NCI-H345 (cell line): Measurements from ENCODE around the gene CARS1.
A peak's percentile ranks its signal among the peaks of the same experiment; 100 is the strongest.
"Not testable (repeated sequence)": the region's sequence is repeated elsewhere in the genome, so short reads cannot be mapped to it uniquely, and the experiment has no call there.

ENCODE experiments used
- DNase-seq: peaks from one replicate; lab custom pipeline; 2025; lab: John Stamatoyannopoulos, UW

Gene CARS1

DNA sequence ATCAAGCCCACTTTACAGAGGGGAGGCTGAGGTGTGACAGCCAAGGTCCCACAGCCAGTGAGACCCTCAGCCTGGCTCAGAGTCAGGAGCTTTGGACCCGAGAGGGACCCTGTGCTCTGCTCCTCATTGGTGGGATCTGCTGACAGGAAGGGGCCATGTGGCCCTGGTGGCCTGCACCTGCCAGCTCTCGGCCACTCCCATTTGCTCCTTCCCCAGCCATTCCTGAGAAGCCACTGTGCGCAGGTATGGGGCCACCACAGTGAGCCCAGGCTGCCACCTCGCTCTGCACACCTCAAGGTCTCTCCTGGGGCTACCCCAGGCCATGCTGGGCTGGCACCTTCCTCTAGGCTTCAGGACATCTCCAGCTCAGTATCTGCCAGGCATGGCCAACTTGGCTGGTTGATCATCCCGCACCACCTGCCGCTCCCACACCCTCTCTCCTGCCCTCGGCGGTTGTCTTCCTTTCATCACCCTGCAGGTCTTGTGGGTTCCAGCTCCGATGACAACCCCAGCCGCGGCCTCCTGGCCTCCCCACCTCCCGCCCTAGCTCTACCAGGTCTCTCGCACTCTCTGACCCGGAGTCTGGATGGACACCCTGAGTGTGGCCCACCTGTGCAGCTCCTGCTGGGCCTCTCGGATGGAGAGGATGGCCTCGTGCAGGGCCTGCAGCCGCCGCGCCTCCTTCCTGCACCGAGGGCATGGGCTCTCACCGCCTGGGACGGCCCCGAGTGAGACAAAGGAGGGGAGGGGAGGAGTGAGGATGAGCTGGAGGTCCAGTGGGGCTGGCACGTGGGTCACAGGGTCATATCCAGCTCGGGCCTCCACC is 32.2 kb upstream of the CARS1 start:
- DNase-seq = no peak

GRCh38 chr11:3088806-3089205 is 31.6 kb upstream of the CARS1 start:
- DNase-seq = no peak

DNA sequence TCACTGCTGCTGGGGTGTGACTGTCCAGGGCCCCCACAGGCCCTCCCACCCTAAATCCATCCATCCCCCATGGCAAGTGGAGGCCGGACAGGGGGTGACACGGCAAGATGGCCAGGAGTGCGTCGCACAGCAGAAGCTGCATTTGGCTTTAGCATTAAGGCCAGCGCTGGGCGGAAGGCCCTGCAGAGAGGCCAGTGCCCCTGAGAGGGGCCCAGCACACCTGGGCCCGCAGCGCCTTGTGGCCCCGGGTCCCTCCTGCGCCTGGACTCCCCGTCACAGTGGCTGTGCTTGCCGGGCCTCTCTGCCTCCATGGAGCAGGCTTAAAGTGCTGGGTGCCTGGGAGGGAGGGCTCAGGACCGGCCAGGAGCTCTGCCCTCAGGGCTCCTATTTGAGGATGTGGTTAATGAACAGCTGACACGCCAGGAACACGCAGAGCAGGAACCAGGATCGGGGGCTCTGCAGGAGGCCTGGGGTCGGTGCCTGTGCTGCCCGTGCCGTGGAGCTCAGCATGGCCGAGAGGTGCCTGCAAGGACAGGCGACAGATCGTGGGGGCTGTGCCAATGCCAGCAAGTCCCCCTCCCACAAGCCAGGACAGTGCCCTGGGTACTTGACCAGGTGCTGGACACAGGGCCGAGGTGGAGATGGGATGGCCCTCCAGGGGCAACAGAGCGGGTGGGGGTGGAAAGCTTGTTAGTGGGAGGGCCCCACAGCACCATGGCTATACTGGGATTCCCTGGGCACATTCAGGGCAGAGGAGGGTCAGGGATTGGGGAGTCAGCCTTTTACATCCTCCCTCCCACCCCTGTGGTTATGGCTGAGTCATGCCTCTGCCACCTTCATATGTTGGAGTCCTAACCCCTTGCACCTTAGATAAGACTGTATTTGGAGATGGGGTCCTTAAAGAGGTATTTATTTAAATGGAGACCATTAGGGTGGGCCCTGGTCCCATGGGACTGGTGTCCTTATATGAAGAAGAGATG is 30.9 kb upstream of the CARS1 start:
- no peak for DNase-seq

- DNase-seq = no peak
Observed at GRCh38 chr11:3087373-3087772, 30.1 kb upstream of the CARS1 start.

DNA sequence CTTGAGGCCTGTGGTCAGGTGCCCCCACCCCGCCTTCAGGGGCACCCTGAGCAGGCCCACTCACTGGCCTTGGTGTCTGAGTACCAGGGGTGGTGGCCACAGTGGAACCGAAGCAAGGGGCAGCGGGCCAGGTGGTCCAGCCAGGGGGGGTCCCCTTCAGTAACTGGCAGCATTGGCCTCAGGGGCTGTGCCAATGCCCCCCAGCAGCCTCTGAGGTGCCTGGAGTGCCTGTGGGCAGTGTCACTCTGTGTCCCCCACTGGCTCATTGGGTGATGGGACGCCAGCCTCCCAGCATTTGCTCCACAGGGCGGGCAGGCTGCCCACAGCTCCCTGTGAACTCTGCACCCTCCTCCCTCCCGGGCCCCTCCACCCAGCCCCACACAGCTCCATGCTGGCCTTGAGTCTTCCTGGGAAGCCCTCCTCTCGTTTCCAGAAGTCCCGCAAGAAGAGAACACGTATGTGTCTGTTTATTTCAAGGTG is 29.5 kb upstream of the CARS1 start:
- no peak for DNase-seq

DNA sequence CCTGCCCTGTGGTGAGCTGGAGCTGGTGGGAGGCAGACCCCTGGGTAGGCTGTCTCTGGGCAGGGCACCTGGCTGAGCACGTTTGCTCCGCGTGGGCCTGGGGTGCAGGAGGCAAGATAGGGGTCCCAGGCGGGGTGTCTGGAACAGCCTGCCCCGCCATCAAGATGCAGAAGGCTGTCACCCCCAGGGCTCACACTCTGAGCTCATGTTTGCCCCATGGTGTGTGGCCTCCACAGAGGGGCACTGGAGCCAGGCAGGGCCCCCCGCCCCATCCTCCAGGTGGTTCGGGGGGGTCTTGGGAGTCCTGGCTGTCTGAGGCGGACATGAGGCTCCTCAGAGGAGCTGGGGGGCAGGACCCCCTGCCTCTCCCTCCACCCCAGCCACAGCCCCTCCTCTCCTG is 28.9 kb upstream of the CARS1 start:
- no peak for DNase-seq

DNA sequence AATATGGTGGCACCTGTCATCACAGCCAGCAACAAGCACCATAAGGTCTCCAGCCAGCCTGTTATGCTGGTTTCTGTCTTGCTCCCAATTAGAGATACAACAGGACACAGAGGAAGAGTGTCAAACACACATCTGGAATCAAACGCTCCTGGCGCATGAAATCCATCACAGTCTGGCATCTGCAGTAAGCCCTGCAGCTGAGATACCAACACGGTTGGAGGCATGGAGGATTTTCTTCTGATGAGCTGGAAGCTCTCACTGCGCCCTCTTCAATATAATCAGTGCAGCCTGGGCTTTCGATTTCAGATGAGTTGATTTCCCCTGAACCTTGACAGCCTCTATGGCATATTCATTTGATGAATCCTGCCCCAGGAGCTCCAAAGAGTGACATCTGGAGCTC is 27.8 kb upstream of the CARS1 start:
- DNase-seq = no peak

- no peak for DNase-seq
Observed at GRCh38 chr11:3083321-3083720, 26.1 kb upstream of the CARS1 start.

DNA sequence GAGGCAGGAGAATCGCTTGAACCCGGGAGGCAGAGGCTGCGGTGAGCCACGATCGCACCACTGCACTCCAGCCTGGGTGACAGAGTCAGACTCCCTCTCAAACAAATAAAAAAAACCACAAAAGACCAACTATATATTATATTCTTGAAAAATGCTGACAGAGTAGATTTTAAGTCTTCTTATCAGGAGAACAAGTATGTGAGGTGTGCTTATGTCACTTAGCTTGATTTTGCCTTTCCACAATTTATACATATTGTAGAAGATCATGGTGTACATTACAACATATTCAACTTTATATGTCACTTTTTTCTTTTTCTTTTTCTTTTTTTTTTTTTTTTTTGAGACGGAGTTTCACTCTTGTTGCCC is 24.1 kb upstream of the CARS1 start:
- DNase-seq = no peak

DNA sequence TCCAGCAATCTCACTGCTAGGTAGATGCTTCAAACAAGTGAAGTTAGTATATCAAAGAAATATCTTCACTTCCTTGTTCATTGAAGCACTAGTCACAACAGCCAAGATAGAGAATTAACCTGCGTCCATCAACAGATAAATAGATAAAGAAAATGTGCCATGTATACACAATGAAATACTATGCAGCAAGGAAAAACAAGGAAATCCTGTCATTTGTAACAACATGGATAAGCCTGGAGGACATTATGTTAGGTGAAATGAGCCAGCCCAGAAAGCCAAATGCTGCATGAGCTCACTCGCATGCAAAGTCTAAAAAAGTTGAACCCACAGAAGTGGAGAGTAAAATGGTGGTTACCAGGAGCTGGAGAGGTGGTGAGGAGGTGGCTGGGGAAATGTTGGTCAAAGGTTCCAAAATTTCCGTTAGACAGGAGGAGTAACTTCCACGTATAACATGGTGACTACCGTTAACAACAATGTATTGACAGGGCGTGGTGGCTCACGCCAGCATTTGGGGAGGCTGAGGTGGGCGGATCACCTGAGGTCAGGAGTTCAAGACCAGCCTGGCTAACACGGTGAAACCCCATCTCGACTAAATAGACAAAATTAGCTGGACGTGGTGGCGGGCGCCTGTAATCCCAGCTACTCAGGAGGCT is 23.6 kb upstream of the CARS1 start:
- DNase-seq = no peak

GRCh38 chr11:3080104-3080503 is 22.9 kb upstream of the CARS1 start:
- no peak for DNase-seq

- no peak for DNase-seq
Observed at GRCh38 chr11:3077846-3078440, 20.7 kb upstream of the CARS1 start.

DNA sequence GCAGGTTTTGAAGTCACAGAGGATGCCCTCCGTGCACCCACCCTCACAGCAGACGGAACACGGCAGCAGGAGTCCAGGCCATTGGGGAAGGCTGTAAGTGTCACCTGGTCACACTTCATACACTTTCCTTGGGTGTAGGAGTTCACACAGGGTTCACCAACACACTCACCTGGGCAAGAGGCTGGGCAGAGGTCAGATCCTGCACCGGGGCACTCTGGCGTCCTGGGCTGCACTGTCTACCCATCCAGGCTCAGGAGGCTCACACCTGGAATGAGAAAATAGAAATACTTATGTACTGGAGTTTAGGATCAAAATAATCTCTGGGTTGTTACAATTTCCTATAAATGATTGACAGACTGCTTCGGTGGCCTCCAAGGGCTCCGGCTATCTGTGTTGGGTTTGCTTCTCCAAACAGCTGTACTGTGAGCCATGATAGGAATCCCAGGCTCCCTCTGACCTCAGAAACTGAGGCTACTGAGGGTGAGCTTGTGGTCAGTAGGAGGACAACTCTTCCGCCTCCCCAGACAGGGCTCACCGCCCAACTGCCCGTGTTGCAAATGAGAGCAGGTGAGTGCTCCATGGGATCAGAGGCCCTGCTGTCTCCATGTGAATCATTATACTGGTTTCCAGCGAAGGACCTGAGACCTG is 20.1 kb upstream of the CARS1 start:
- DNase-seq = no peak

- peak; percentile 63 for DNase-seq
Observed at GRCh38 chr11:3074912-3075589, 17.8 kb upstream of the CARS1 start.

DNA sequence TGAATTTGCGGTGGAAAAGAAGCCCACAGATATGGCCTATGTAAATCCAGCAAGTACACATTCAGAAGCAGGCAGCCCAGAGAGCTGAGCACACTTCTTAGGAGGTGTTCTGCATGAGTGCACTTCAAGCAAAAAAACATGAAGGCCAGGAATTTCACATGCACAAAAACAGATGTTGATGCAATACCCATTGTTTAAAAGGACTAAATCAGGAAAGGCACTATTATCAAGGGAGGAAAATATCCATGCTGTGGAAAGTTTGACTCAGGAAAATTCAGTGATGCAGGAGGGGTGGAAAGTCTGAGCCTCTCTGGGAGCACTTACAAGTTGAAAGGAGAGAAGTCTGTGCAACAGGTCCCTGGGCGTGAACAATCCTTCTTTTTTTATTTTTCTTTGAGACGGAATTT is 15.8 kb upstream of the CARS1 start:
- peak; percentile 11 for DNase-seq

- DNase-seq = no peak
Observed at GRCh38 chr11:3069425-3069824, 12.2 kb upstream of the CARS1 start.

DNA sequence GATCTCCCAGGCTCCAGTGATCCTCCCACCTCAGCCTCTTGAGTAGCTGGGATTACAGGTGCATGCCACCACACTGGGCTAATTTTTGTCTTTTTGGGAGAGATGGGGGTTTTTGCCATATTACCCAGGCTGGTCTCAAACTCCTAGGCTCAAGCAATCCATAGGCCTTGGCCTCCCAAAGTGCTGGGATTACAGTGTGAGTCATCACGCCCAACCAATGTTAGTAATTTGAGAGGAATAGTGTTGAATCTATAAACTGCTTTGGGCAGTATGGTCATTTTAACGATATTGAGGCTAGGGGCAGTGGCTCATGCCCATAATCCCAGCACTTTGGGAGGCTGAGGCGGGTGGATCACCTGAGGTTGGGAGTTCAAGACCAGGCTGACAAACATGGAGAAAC is 9.1 kb upstream of the CARS1 start:
- DNase-seq = not testable (repeated sequence)

DNA sequence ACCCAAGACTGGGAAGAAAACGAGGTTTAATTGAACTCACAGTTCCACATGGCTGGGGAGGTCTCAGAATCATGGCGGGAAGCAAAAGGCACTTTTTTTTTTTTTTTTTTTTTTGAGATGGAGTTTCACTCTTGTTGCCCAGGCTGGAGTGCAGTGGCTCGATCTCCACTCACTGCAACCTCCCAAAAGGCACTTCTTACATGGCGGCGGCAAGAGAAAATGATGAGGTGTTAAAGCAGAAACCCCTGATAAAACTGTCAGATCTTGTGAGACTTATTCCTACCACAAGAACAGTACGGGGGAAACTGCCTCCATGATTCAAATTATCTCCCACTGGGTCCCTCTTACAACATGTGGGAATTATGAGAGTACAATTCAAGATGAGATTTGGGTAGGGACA is 7.5 kb upstream of the CARS1 start:
- not testable (repeated sequence) for DNase-seq

- DNase-seq = not testable (repeated sequence)
Observed at GRCh38 chr11:3063876-3064275, 6.7 kb upstream of the CARS1 start.

DNA sequence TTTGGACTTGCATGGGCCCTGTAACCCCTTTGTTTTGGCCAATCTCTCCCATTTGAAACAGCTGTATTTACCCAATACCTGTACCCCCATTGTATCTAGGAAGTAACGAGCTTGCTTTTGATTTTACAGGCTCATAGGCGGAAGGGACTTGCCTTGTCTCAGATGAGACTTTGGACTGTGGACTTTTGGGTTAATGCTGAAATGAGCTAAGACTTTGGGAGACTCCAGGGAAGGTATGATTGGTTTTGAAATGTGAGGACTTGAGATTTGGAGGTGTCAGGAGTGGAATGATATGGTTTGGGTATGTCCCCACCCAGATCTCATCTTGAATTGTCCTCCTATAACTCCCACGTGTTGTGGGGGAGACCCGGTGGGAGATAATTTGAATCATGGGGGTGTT is 6.2 kb upstream of the CARS1 start:
- not testable (repeated sequence) for DNase-seq
